SK-N-SH treated with all-trans-retinoic acid at 6 μM for 48 hours (cell line): ENCODE data around the gene MPC2.

Source experiments
- ATAC-seq: fragments of 200-7000 bp; cut with Tn5 transposase; 3 replicates; pipeline ENCODE4 v1.9.1; 2020; ENCODE audit warnings: mild to moderate bottlenecking, moderate library complexity
- ARNTL ChIP-seq: fragments of 450-650 bp; formaldehyde crosslinking; IDR thresholded peaks from 2 replicates; pipeline ENCODE4 v1.5.0; 2020; ENCODE audit warnings: low read depth, mild to moderate bottlenecking, moderate library complexity, borderline replicate concordance
- BACH2 ChIP-seq: fragments of 250-450 bp; sonication (Bioruptor Pico); IDR thresholded peaks from 2 replicates; pipeline ENCODE4 v1.9.0; 2021; ENCODE audit warnings: mild to moderate bottlenecking, borderline replicate concordance
- CSDC2 ChIP-seq: fragments of 250-450 bp; sonication (Bioruptor Pico); IDR thresholded peaks from 2 replicates; pipeline ENCODE4 v1.5.0; 2020; ENCODE audit warnings: mild to moderate bottlenecking, moderate library complexity
- ESRRG ChIP-seq: fragments of 250-450 bp; sonication (Bioruptor Pico); IDR thresholded peaks from 2 replicates; pipeline ENCODE4 v1.6.1; 2021; ENCODE audit warnings: mild to moderate bottlenecking
- GLIS3 ChIP-seq: fragments of 250-450 bp; sonication (Bioruptor Pico); IDR thresholded peaks from 2 replicates; pipeline ENCODE4 v1.5.0; 2020; ENCODE audit warnings: mild to moderate bottlenecking, moderate library complexity
- ISL1 ChIP-seq: fragments of 250-450 bp; sonication (Bioruptor Pico); IDR thresholded peaks from 2 replicates; pipeline ENCODE4 v2.1.2; 2022; ENCODE audit warnings: mild to moderate bottlenecking, moderate library complexity
- PATZ1 ChIP-seq: fragments of 250-450 bp; sonication (Bioruptor Pico); IDR thresholded peaks from 2 replicates; pipeline ENCODE4 v1.8.0; 2020; ENCODE audit warnings: mild to moderate bottlenecking, moderate library complexity, borderline replicate concordance
- POU6F1 ChIP-seq: fragments of 250-450 bp; sonication (Bioruptor Pico); IDR thresholded peaks from 2 replicates; pipeline ENCODE4 v1.8.0; 2021; ENCODE audit warnings: low read depth, mild to moderate bottlenecking, moderate library complexity, borderline replicate concordance
- PPARA ChIP-seq: fragments of 250-450 bp; sonication (Bioruptor Pico); IDR thresholded peaks from 2 replicates; pipeline ENCODE4 v1.5.0; 2020; ENCODE audit warnings: mild to moderate bottlenecking, borderline replicate concordance
- RARB ChIP-seq: fragments of 250-450 bp; sonication (Bioruptor Pico); IDR thresholded peaks from 2 replicates; pipeline ENCODE4 v1.8.0; 2021; ENCODE audit warnings: mild to moderate bottlenecking, moderate library complexity
- SNAI2 ChIP-seq: fragments of 250-450 bp; sonication (Bioruptor Pico); IDR thresholded peaks from 2 replicates; pipeline ENCODE4 v1.5.0; 2020; ENCODE audit warnings: mild to moderate bottlenecking, moderate library complexity
- TCF4 ChIP-seq: fragments of 250-450 bp; sonication (Bioruptor Pico); IDR thresholded peaks from 2 replicates; pipeline ENCODE4 v1.8.0; 2021; ENCODE audit warnings: mild to moderate bottlenecking, moderate library complexity, borderline replicate concordance
- TOX ChIP-seq: fragments of 250-450 bp; sonication (Bioruptor Pico); IDR thresholded peaks from 2 replicates; pipeline ENCODE4 v1.8.0; 2021; ENCODE audit warnings: mild to moderate bottlenecking, moderate library complexity, borderline replicate concordance
- TSHZ2 ChIP-seq: fragments of 250-450 bp; sonication (Bioruptor Pico); IDR thresholded peaks from 2 replicates; pipeline ENCODE4 v1.5.0; 2020; ENCODE audit warnings: mild to moderate bottlenecking, moderate library complexity
- ZC3H10 ChIP-seq: fragments of 250-450 bp; sonication (Bioruptor Pico); IDR thresholded peaks from 2 replicates; pipeline ENCODE4 v1.5.1; 2021; ENCODE audit warnings: mild to moderate bottlenecking, moderate library complexity
- ZFP3 ChIP-seq: fragments of 250-450 bp; sonication (Bioruptor Pico); IDR thresholded peaks from 2 replicates; pipeline ENCODE4 v1.5.0; 2020; ENCODE audit warnings: mild to moderate bottlenecking, moderate library complexity
- ZFP30 ChIP-seq: fragments of 450-650 bp; formaldehyde crosslinking; IDR thresholded peaks from 2 replicates; pipeline ENCODE4 v1.5.0; 2022; ENCODE audit warnings: mild to moderate bottlenecking, moderate library complexity
- ZNF70 ChIP-seq: fragments of 450-650 bp; formaldehyde crosslinking; IDR thresholded peaks from 2 replicates; pipeline ENCODE4 v1.5.0; 2020; ENCODE audit warnings: mild to moderate bottlenecking, moderate library complexity
- ZNF8 ChIP-seq: fragments of 450-650 bp; formaldehyde crosslinking; IDR thresholded peaks from 2 replicates; pipeline ENCODE4 v1.5.0; 2020; ENCODE audit warnings: mild to moderate bottlenecking, moderate library complexity
- TF ChIP-seq, protein P1 (sequence below): fragments of 250-450 bp; sonication (Bioruptor Pico); IDR thresholded peaks from 2 replicates; pipeline ENCODE4 v1.5.1; 2021; ENCODE audit warnings: mild to moderate bottlenecking, moderate library complexity
- TF ChIP-seq, protein P2 (sequence below): fragments of 250-450 bp; sonication (Bioruptor Pico); IDR thresholded peaks from 2 replicates; pipeline ENCODE4 v1.5.1; 2020; ENCODE audit warnings: low read depth, mild to moderate bottlenecking, moderate library complexity

Gene MPC2

DNA sequence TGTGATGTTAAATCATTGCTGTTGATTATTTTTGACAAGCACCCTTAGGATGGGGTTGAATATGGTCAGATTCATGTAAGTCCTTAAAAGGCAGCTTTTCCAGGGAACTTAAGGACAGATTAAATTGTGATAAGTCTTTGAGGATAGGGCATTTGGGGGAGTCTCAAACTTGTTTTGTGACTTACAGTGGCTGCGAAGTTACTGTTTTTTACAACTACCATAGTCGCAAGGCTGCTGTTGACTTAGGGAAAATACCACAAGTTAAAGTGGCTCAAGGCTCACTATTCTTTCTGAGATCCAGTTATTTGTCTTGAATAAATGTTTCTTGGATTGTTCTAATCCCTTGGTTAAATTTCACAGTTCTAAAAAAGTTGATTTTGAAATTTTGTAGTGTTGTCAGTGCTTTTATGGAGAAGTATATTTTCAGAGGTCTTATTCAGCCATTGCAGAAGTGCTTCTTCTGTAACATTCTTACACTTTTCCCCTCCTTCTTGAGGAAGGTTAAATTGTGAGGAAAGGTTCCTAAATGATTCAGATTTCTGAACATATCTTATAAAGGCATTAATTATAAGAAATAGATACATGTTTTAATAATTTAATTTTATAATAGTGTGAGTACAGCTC lies 47.0 kb upstream of the MPC2 start (continued):
- TF ChIP-seq, protein P1, sequence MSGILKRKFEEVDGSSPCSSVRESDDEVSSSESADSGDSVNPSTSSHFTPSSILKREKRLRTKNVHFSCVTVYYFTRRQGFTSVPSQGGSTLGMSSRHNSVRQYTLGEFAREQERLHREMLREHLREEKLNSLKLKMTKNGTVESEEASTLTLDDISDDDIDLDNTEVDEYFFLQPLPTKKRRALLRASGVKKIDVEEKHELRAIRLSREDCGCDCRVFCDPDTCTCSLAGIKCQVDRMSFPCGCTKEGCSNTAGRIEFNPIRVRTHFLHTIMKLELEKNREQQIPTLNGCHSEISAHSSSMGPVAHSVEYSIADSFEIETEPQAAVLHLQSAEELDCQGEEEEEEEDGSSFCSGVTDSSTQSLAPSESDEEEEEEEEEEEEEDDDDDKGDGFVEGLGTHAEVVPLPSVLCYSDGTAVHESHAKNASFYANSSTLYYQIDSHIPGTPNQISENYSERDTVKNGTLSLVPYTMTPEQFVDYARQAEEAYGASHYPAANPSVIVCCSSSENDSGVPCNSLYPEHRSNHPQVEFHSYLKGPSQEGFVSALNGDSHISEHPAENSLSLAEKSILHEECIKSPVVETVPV (CRISPR knock-in tag), result no peak
- TF ChIP-seq ZNF8 (CRISPR knock-in tag) (no peak), ISL1 (CRISPR knock-in tag) (no peak), ESRRG (no peak)

DNA sequence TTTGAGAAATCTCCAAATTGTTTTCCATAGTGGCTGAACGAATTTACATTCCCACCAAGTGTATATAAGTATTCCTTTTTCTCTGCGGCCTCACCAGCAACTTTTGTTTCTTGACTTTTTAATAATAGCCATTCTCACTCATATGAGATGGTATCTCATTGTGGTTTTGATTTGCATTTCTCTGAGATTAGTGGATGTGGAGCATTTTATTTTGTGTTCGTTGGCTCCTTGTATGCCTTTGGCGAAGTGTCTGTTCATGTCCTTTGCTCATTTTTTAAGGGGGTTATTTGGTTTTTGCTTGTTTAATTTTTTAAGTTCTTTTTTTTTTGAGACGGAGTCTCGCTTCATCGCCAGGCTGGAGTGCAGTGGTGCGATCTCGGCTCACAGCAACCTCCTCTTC lies 45.1 kb upstream of the MPC2 start:
- TF ChIP-seq ZC3H10 (CRISPR knock-in tag), result no peak
- TF ChIP-seq POU6F1 (CRISPR knock-in tag), result no peak
- TF ChIP-seq RARB (CRISPR knock-in tag), result no peak
- TF ChIP-seq BACH2 (CRISPR knock-in tag), result no peak
- no peak for TF ChIP-seq TSHZ2 (CRISPR knock-in tag)
- TF ChIP-seq PATZ1 (CRISPR knock-in tag), result no peak
- TF ChIP-seq ZFP30, result no peak
- TF ChIP-seq ZNF70 (CRISPR knock-in tag), result no peak
- TF ChIP-seq ESRRG, result no peak
- TF ChIP-seq, protein P2, sequence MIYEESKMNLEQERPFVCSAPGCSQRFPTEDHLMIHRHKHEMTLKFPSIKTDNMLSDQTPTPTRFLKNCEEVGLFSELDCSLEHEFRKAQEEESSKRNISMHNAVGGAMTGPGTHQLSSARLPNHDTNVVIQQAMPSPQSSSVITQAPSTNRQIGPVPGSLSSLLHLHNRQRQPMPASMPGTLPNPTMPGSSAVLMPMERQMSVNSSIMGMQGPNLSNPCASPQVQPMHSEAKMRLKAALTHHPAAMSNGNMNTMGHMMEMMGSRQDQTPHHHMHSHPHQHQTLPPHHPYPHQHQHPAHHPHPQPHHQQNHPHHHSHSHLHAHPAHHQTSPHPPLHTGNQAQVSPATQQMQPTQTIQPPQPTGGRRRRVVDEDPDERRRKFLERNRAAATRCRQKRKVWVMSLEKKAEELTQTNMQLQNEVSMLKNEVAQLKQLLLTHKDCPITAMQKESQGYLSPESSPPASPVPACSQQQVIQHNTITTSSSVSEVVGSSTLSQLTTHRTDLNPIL (CRISPR knock-in tag), result no peak
- no peak for TF ChIP-seq ZNF8 (CRISPR knock-in tag)
- TF ChIP-seq TCF4 (CRISPR knock-in tag), result no peak
- ATAC-seq, result no peak

DNA sequence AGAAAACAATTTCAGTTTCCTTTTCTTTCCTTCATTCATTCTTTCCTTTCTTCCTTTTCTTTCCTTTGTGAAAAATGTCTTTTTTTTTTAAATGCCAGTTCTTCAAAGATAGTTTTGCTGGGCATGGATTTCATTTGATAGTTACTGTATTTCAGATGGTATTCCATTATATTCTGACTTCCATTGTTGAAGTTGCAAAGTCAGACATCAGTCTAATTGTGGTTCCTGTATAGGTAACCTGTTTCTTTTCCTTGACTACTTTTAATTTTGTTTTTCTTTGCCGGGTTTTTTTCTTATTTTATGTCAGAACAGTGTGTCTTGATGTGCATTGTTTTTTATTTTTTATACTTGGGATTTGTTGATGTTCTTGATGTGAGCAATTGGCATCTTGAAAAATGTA lies 40.4 kb upstream of the MPC2 start:
- no peak for ATAC-seq
- TF ChIP-seq ISL1 (CRISPR knock-in tag) (no peak), ARNTL (no peak), ZNF8 (CRISPR knock-in tag) (no peak), TOX (CRISPR knock-in tag) (no peak), ESRRG (no peak), GLIS3 (CRISPR knock-in tag) (no peak), ZFP3 (no peak)

DNA sequence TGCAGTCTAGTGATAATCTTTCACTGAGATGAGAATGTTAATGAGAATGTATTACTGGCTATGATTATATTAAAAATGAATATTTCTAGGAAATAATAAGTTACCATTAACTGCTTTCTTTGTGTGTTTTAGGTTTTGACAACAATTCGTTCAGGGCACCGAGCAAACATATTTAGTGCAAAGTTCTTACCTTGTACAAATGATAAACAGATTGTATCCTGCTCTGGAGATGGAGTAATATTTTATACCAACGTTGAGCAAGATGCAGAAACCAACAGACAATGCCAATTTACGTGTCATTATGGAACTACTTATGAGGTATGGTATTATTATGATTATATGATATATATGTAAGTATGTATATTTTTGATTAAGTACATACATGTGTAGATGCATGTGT lies 37.8 kb upstream of the MPC2 start:
- no peak for ATAC-seq
- no peak for TF ChIP-seq SNAI2 (CRISPR knock-in tag)
- TF ChIP-seq PATZ1 (CRISPR knock-in tag), result no peak
- TF ChIP-seq ZNF8 (CRISPR knock-in tag), result no peak
- no peak for TF ChIP-seq ESRRG
- no peak for TF ChIP-seq ZFP30
- no peak for TF ChIP-seq TCF4 (CRISPR knock-in tag)
- no peak for TF ChIP-seq ARNTL
- no peak for TF ChIP-seq CSDC2 (CRISPR knock-in tag)
- no peak for TF ChIP-seq ZNF70 (CRISPR knock-in tag)
- TF ChIP-seq PPARA, result no peak
- TF ChIP-seq ZC3H10 (CRISPR knock-in tag), result no peak
- TF ChIP-seq TSHZ2 (CRISPR knock-in tag), result no peak
- TF ChIP-seq BACH2 (CRISPR knock-in tag), result no peak
- no peak for TF ChIP-seq RARB (CRISPR knock-in tag)
- TF ChIP-seq ISL1 (CRISPR knock-in tag), result no peak
- TF ChIP-seq TOX (CRISPR knock-in tag), result no peak
